Body of pancreas (tissue), 4 donors: Measurements from ENCODE around the gene MUC20.

Source experiments
- POLR2A ChIP-seq, 3 donors: fragments of 450-650 bp; IDR thresholded peaks; one replicate each; pipeline ENCODE4 v1.6.1; 2016; ENCODE audit warnings: antibody characterized with exemption in 3 of 3, mild to moderate bottlenecking in 2 of 3
- TF ChIP-seq, protein P1 (sequence below), 7 experiments: fragments of 450-650 bp in 4 of 7; fragments of 200-600 bp in 3 of 7; sonication (generic) in 3 of 7; IDR thresholded peaks; one replicate each; pipeline ENCODE4 v1.5.1; 2016 to 2019; ENCODE audit warnings: antibody characterized with exemption in 7 of 7

DNA sequence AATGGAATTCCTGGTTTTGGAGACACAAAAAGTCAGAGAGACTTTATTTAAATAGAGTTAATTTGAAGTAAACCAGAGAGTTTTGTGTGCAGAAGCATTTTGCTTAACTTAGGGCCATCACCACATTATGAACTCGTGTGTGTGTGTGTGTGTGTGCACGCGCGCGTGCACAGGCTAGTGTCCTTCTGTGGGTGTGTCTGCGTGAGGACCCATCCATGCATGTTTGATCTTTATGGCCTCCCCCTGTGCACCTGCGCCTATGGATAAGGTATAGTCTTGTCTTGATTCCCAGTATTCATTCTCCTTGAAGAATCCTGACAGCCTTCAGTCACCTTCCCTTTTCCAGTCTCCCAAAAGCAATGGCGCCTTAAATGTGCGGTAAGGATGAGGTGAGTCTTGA lies 26.0 kb downstream of the MUC20 start:
- TF ChIP-seq POLR2A (IDR thresholded peaks at IDR 0.05) = no peak
- TF ChIP-seq, protein P1, sequence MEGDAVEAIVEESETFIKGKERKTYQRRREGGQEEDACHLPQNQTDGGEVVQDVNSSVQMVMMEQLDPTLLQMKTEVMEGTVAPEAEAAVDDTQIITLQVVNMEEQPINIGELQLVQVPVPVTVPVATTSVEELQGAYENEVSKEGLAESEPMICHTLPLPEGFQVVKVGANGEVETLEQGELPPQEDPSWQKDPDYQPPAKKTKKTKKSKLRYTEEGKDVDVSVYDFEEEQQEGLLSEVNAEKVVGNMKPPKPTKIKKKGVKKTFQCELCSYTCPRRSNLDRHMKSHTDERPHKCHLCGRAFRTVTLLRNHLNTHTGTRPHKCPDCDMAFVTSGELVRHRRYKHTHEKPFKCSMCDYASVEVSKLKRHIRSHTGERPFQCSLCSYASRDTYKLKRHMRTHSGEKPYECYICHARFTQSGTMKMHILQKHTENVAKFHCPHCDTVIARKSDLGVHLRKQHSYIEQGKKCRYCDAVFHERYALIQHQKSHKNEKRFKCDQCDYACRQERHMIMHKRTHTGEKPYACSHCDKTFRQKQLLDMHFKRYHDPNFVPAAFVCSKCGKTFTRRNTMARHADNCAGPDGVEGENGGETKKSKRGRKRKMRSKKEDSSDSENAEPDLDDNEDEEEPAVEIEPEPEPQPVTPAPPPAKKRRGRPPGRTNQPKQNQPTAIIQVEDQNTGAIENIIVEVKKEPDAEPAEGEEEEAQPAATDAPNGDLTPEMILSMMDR (IDR thresholded peaks at IDR 0.05) = no peak
